Hematopoietic multipotent progenitor cell treated with erythropoietin and hydrocortisone succinate and interleukin-3 and kit ligand, for 17 days (in vitro differentiated cells): ENCODE data around the gene SH3TC2.

ENCODE experiments used
- DNase-seq: peaks from one replicate; pipeline ENCODE4 v3.0.0-alpha.2; 2015; ENCODE audit warnings: low spot score

SH3TC2 gene

GRCh38 chr5:149028161-149028560 lies 34.7 kb downstream of the SH3TC2 start:
- no peak for DNase-seq

GRCh38 chr5:149027636-149028035 lies 35.2 kb downstream of the SH3TC2 start:
- DNase-seq: no peak

DNA sequence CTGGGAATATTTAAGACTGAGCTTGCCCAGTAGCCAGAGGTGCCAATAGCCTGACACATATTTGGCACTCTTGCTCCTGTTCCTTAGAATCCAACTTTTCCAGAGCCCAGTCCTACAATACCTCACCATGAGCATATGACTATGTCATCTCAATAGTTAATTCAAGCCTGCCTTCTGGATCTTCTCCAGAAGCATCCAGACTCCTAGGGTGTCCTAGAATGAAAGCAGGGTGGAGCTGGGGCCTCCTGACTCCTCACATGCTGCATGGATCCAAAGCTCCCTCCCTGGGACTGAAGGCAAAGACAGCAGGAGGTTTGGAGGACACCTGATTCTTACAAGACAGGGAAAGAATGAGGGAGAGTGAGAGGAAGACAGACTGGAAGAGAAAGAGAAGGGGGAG lies 37.9 kb downstream of the SH3TC2 start:
- DNase-seq: no peak

DNA sequence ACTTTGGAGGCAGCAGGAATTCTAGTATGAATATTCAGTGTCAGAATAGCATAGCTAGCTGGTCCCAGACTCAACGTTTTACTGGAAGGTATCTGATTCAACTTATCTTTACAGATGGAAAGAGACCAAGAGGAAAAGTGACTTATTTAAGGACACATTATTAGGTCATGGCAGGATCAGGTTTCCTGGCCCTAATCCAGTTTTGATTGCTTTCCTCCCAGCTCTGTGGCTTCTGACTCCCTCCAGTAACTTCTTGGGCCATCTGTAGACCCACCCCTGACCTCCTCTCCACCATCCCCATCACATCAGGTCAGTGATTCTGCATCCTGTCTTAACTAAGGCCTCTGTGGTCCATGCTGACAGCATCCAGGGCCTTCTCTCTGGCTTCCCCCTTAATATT lies 38.4 kb downstream of the SH3TC2 start:
- DNase-seq: no peak

- no peak for DNase-seq
Measured at GRCh38 chr5:149022200-149022599, 40.7 kb downstream of the SH3TC2 start.

GRCh38 chr5:149019679-149020078 lies 43.2 kb downstream of the SH3TC2 start:
- no peak for DNase-seq

GRCh38 chr5:149018909-149019443 lies 43.9 kb downstream of the SH3TC2 start:
- DNase-seq: no peak

DNA sequence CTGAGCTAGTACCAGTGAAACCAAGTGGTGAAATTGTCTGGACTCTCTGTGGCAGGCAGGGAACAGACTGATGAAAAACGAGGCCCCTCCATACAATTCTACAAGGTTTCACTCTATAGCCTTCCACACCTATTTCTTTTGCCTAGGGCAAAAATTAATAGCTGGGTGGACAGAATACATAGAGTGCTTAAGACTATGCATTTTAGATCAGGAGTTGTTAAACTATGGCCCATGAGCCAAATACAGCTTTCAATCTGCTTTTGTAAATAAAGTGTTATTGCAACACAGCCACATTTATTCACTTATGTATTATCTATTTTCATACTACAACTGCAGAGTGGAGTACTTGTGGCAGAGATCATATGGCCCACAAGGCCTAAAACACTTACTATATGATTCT lies 45.2 kb downstream of the SH3TC2 start:
- DNase-seq: no peak

DNA sequence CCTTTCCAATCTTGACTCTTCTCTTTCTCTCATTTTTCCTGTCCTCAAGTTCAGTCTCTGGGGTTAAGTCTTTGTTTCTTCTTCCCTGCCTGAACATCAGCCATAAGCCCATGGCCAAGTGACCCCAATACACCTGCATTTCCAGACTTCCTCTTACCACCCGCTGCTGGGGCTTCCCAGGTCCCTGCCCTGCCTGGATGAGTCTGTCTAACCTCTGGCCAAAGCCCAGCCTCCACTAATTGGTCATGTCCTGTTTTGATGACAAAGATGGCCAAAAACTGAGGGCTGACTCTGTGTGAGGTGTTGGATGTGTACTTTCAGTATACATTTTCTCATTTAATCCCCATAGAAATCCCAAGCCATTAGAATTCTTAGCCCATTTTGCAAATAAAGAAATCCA lies 47.3 kb downstream of the SH3TC2 start:
- DNase-seq: no peak

GRCh38 chr5:149015126-149015525 lies 47.7 kb downstream of the SH3TC2 start:
- no peak for DNase-seq

GRCh38 chr5:149014571-149015031 lies 48.3 kb downstream of the SH3TC2 start:
- no peak for DNase-seq

GRCh38 chr5:149013796-149014195 lies 49.1 kb downstream of the SH3TC2 start:
- DNase-seq: no peak

DNA sequence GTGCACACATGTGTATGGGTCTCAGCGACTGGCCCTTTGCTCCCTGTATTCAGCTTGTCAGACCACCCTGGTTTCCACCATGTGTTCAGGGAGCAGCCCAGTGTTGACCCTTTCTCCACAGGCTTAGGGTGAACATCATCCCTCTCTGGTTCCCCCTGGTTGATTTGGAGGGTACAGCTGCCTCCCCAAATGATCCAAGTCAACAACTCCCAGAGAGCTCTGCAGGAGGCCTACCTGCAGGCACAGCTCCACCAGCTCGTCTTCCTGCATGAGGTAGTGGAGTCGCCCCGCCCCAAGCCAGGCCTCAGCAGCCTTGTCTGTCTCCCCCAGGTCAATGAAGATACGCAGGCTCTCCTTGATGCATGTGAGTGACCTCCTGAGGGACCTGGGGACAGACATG lies 50.5 kb downstream of the SH3TC2 start:
- no peak for DNase-seq

DNA sequence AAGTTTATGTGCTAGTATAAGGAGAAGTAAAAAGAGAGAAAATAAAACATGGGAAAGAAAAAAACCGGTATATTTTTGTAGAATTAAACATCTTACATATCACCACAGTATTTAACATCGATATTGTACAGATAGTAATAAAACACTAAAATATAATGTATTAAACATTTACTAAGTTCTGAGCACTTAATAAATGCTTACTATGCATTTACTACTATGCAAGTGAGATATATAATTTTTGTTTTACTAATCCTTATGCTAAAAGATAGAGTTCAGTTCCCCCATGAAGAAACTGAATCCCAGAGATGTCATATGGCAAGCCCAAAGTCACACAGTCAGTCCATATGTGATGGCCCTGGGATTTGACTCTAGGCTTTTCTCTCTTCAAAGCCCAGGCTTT lies 51.1 kb downstream of the SH3TC2 start:
- no peak for DNase-seq

- no peak for DNase-seq
Measured at GRCh38 chr5:149011084-149011483, 51.8 kb downstream of the SH3TC2 start.

DNA sequence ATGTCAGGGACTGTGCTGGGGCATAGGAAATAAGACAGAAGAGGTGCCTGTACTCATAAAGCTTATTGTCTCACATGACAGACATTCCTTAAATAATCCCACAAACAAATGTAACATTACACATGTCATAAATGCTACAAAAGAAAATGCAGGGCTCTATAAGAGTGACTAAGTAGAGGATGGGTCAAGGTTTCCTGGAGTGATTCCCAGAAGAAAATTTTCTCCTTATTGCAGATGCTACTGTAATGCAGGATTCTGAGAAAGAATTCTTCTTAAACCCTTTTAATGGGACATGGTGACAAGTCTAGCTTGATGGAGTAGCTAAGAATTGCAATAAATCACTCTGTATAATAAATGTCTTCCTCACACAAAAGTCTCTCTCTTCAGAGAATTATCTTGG lies 55.7 kb downstream of the SH3TC2 start:
- DNase-seq: no peak

GRCh38 chr5:149006426-149006825 lies 56.4 kb downstream of the SH3TC2 start:
- no peak for DNase-seq

DNA sequence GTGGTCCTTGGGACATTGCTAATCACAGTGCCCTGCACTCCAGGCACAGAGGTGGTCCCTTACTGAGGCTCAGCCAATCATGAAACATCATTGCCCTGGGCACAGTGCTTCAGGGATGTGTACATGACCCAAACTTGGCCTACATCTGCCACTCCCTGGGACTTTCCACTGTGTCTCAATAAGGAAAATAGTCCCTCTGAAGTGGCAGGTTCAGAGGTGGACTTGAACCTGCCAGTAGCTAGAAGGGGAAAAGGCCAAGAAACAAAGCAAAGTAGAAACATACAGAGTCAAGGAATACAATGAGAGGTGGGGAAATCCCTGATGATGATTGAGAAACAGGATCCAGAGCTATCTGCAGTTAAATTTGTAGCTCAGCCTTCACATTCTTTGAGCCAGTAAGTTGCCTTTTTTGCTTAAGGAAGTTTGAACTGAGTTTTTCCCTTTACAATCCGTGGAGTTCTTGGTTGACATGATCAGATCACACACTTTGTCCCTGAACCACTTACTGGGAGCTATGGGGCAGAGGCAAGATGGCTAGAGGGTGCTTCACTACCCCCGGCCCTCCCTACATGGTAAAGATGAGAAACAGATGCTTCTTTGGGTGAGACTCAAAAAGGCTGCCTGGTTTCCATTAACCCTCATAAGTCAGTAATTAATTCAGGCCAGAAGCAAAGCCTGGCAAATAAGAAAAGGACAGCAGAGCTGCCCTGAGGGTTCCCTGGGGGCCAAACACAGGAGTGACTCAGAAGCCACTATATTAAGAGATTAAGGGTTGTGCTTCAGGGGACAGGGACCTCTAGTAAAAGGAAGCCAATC lies 57.6 kb downstream of the SH3TC2 start:
- DNase-seq: no peak

- DNase-seq: no peak
Measured at GRCh38 chr5:149004559-149004958, 58.3 kb downstream of the SH3TC2 start.

GRCh38 chr5:149002761-149003689 lies 59.8 kb downstream of the SH3TC2 start:
- no peak for DNase-seq

GRCh38 chr5:149002053-149002452 lies 60.8 kb downstream of the SH3TC2 start:
- no peak for DNase-seq

DNA sequence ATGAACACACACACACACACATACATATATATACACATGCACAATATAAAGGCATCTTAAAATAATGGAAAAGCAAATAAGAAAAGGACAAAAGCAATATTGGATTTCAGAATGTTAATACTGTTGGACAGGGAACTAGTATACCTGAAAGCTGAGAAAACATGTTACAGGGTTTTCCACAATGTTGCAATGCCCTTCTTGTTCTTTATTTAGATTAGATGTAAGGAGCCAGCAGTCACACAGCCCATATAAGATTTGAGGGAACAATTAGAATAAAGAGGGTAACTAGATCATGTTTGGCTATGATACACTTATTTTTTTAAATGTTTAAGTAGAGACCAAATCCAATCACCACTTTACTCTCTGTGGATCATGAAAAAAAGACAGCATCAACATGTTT lies 61.7 kb downstream of the SH3TC2 start:
- DNase-seq: no peak

GRCh38 chr5:148999741-149000140 lies 63.1 kb downstream of the SH3TC2 start:
- DNase-seq: no peak
